Astrocyte (in vitro differentiated cells and primary cell): ENCODE data around the gene KCTD12.

Experiments
- CTCF ChIP-seq: IDR thresholded peaks from 2 replicates; pipeline ENCODE4 v1.5.1; 2011; ENCODE audit warnings: low read depth, mild to moderate bottlenecking, inconsistent platforms, low read length, moderate library complexity; ENCODE audit not compliant: insufficient read depth
- EZH2 ChIP-seq: IDR thresholded peaks from 2 replicates; pipeline ENCODE4 v1.6.1; 2012; ENCODE audit warnings: mild to moderate bottlenecking, low read length, inconsistent platforms; ENCODE audit not compliant: insufficient read depth

GRCh38 chr13:76932076-76932475 is 45.9 kb upstream of the KCTD12 start:
- TF ChIP-seq CTCF (no peak), EZH2 (no peak)
